HG03432 (cell line): ENCODE measurements around the gene LRRC46.

Experiments used
- ATAC-seq: cut with Tn5 transposase; IDR thresholded peaks from one replicate; pipeline ENCODE4 v1.9.1; 2021; ENCODE audit warnings: mild to moderate bottlenecking, moderate library complexity; ENCODE audit not compliant: unreplicated experiment

Gene LRRC46

GRCh38 chr17:47873200-47874090 is 42.0 kb downstream of the LRRC46 start:
- no peak for ATAC-seq

- no peak for ATAC-seq
Observed at GRCh38 chr17:47875011-47875985, 43.8 kb downstream of the LRRC46 start.

GRCh38 chr17:47877368-47878034 is 46.0 kb downstream of the LRRC46 start:
- ATAC-seq, result no peak

GRCh38 chr17:47878203-47879027 is 46.9 kb downstream of the LRRC46 start:
- ATAC-seq, result no peak

- no peak for ATAC-seq
Observed at GRCh38 chr17:47879028-47879585, 47.6 kb downstream of the LRRC46 start.

GRCh38 chr17:47879776-47880454 is 48.4 kb downstream of the LRRC46 start:
- no peak for ATAC-seq

- no peak for ATAC-seq
Observed at GRCh38 chr17:47882247-47882646, 50.8 kb downstream of the LRRC46 start.

- no peak for ATAC-seq
Observed at GRCh38 chr17:47882695-47883588, 51.5 kb downstream of the LRRC46 start.

- no peak for ATAC-seq
Observed at GRCh38 chr17:47883589-47884426, 52.3 kb downstream of the LRRC46 start.

- no peak for ATAC-seq
Observed at GRCh38 chr17:47884427-47884740, 52.9 kb downstream of the LRRC46 start.

- no peak for ATAC-seq
Observed at GRCh38 chr17:47884905-47885730, 53.6 kb downstream of the LRRC46 start.
